Inflammatory macrophage treated with lipopolysaccharide for 4 hours (primary cell): ENCODE data around the gene PSMG4.

Experiments used
- DNase-seq: peaks from one replicate; pipeline ENCODE4 v3.0.0-alpha.2; 2020

The PSMG4 gene

GRCh38 chr6:3277851-3278416, 19.2 kb downstream of the PSMG4 start:
- no peak for DNase-seq

- no peak for DNase-seq
Measured at GRCh38 chr6:3278691-3279090, 19.9 kb downstream of the PSMG4 start.

GRCh38 chr6:3280091-3280490, 21.3 kb downstream of the PSMG4 start:
- DNase-seq = no peak

- no peak for DNase-seq
Measured at GRCh38 chr6:3280866-3281465, 22.2 kb downstream of the PSMG4 start.

- no peak for DNase-seq
Measured at GRCh38 chr6:3281631-3282475, 23.1 kb downstream of the PSMG4 start.

GRCh38 chr6:3282476-3283236, 23.9 kb downstream of the PSMG4 start:
- no peak for DNase-seq

- no peak for DNase-seq
Measured at GRCh38 chr6:3283241-3283640, 24.5 kb downstream of the PSMG4 start.

- no peak for DNase-seq
Measured at GRCh38 chr6:3283641-3284435, 25.1 kb downstream of the PSMG4 start.

GRCh38 chr6:3284436-3284876, 25.7 kb downstream of the PSMG4 start:
- DNase-seq = no peak

- DNase-seq = no peak
Measured at GRCh38 chr6:3285049-3285639, 26.4 kb downstream of the PSMG4 start.

GRCh38 chr6:3285732-3286131, 27.0 kb downstream of the PSMG4 start:
- no peak for DNase-seq

- DNase-seq = no peak
Measured at GRCh38 chr6:3286641-3287171, 28.0 kb downstream of the PSMG4 start.

- DNase-seq = no peak
Measured at GRCh38 chr6:3287308-3287707, 28.6 kb downstream of the PSMG4 start.

GRCh38 chr6:3287976-3288707, 29.4 kb downstream of the PSMG4 start:
- no peak for DNase-seq

GRCh38 chr6:3288711-3289663, 30.2 kb downstream of the PSMG4 start:
- DNase-seq = no peak

- DNase-seq = no peak
Measured at GRCh38 chr6:3289664-3290055, 30.9 kb downstream of the PSMG4 start.

- DNase-seq = no peak
Measured at GRCh38 chr6:3290149-3290930, 31.6 kb downstream of the PSMG4 start.

- no peak for DNase-seq
Measured at GRCh38 chr6:3290931-3291211, 32.1 kb downstream of the PSMG4 start.

- no peak for DNase-seq
Measured at GRCh38 chr6:3291346-3291745, 32.6 kb downstream of the PSMG4 start.
